Measurements from ENCODE around the gene TCEA2.

The TCEA2 gene

DNA sequence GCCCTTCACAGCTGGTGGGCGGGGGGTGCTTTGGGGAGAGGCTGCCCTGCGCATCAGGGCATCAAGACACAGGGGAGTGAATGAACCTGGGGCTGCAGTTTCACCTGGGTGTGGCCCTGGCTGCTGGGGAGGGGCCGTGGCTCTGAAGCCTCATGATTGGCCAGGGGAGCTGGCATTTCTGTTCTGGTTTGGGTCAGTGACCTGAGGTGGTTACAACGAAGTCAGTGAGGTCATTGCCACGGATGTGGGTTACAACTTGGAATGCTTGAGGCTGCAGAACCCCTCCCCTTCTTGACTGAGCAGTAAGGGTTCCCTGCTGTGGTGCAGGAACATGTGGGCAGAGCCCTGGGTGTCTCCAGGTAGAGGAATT, 3.0 kb downstream of the TCEA2 start:
- H3K27me3 ChIP-seq (ENCODE audit: insufficient read depth, low read depth, severe bottlenecking), result no peaks in the 10 kb centered on the region
- H3K27ac ChIP-seq, result no peak overlapping the region

DNA sequence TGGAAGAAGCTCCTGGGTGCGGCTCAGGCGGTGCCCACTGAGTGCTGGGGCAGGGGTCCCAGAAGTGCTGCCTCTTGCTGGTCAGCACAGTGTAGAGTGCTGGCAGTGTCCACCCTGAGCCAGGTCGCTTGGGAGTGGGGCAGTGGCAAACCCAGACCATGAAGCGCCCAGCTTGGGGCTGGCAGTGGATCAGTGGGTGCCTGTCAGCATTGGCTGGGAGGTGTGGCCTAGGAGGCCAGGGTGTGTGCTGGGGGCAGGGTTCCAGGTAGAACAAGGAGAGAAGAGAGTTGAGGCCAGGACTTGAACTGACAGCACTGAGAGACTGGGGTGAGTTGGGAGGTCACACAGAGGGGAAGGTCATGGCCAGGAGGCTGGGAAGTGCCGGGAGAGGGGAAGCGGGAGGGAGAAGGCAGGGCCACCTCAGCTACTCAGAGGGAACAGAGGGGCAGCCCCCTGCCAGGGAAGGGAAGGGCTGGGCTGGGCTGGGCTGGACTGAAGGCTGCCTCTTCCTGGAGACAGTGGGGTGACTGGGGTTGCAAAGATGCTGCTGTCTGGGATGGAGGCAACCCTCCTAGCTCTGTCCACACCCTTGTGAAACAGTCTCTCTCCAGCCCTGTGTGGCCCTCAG, 4.1 kb downstream of the TCEA2 start:
- H3K27ac ChIP-seq, result no peak overlapping the region
- DNase-seq, result no peak
- H3K27me3 ChIP-seq (ENCODE audit: insufficient read depth, low read depth, severe bottlenecking), result no peaks in the 10 kb centered on the region
- H3K36me3 ChIP-seq, result no peaks in the 10 kb centered on the region
- TF ChIP-seq, protein P1, sequence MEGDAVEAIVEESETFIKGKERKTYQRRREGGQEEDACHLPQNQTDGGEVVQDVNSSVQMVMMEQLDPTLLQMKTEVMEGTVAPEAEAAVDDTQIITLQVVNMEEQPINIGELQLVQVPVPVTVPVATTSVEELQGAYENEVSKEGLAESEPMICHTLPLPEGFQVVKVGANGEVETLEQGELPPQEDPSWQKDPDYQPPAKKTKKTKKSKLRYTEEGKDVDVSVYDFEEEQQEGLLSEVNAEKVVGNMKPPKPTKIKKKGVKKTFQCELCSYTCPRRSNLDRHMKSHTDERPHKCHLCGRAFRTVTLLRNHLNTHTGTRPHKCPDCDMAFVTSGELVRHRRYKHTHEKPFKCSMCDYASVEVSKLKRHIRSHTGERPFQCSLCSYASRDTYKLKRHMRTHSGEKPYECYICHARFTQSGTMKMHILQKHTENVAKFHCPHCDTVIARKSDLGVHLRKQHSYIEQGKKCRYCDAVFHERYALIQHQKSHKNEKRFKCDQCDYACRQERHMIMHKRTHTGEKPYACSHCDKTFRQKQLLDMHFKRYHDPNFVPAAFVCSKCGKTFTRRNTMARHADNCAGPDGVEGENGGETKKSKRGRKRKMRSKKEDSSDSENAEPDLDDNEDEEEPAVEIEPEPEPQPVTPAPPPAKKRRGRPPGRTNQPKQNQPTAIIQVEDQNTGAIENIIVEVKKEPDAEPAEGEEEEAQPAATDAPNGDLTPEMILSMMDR (IDR thresholded peaks at IDR 0.05; ENCODE audit: low read depth, low read length), result no peak
- H3K9me3 ChIP-seq (ENCODE audit: severe bottlenecking), result no peaks in the 10 kb centered on the region
- no peak overlapping the region for H3K4me3 ChIP-seq (ENCODE audit: low read depth, low read length)

More for the DNA sequence above, 3.0 kb downstream of the TCEA2 start:
- Histone ChIP-seq H3K36me3 (no peaks in the 10 kb centered on the region), H3K9me3 (ENCODE audit: severe bottlenecking) (no peaks in the 10 kb centered on the region), H3K4me3 (ENCODE audit: low read depth, low read length) (no peak overlapping the region)
- TF ChIP-seq, protein P1 (IDR thresholded peaks at IDR 0.05; ENCODE audit: low read depth, low read length), result no peak
- no peak for DNase-seq

DNA sequence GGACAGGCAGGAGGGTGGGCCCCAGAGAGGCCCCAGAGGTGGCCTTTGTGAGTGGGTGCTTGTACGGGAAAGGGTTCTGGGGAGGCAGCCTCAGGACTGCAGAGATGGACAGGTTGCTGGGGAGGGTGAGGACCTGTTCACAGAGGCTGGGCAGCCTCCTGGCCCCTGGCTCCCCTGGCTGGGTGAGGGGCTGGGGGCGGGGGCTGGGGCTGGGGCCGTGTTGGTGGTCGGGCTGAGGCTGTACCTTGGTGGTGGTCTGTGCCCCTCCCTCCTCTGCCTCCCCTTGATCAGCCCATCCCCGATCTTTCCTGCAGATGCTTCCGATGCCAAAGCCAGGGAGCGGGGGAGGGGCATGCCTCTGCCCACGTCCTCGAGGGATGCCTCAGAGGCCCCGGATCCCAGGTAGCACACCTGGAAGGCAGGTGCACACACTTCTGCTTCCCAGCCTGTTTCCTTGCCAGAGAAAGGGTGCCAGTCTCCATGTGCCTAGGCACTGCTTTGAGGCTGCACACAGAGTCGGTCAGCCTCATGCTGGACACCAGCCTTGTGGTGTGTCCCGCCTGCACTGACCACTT, 4.8 kb downstream of the TCEA2 start:
- H3K36me3 ChIP-seq, result no peaks in the 10 kb centered on the region
- no peak overlapping the region for H3K4me3 ChIP-seq (ENCODE audit: low read depth, low read length)
- H3K27ac ChIP-seq, result no peak overlapping the region
- H3K9me3 ChIP-seq (ENCODE audit: severe bottlenecking), result no peaks in the 10 kb centered on the region
- no peak for DNase-seq
- TF ChIP-seq, protein P1 (IDR thresholded peaks at IDR 0.05; ENCODE audit: low read depth, low read length), result no peak
- no peaks in the 10 kb centered on the region for H3K27me3 ChIP-seq (ENCODE audit: insufficient read depth, low read depth, severe bottlenecking)

DNA sequence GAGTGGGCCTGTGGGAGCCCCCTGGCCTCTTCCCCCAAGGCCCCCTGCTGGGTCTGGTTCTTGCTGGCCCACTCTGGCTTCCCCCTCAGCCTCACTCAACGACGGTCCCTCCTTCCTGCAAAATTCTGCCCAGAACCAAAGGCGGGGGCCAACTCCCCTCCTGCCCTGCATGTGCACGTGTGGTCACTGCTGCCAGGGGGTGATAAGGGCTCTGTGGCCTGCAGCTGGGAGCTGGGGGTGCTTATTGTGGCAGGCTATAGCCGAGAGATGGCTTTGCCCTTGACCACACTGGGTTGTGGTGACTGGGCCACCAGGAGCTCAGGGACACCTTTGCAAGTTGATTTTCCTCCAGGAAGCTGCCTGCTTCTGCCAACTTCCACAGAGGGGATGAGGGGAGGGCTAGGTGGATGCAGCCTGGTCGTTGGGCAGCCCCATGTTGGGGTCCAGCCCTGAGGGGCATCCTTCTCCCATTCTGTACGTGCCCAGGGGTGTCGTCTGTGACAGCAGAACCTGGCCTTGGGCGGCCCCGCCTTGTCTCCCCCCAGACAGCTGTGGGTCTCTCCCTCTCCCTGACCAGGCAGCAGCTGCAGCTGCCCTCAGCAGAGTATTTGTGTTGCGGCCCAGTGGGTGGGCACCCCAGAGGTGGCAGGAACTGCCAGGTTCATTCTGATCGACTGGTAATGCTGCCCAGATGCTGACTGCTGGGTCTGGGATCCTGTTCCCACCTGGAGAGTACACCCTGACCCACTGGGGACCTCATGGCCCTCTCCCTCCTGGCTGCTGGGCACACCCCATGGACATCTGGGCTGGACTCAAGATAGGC, 5.6 kb downstream of the TCEA2 start:
- Histone ChIP-seq H3K9me3 (ENCODE audit: severe bottlenecking) (no peaks in the 10 kb centered on the region), H3K27ac (no peak overlapping the region), H3K27me3 (ENCODE audit: insufficient read depth, low read depth, severe bottlenecking) (no peaks in the 10 kb centered on the region), H3K4me3 (ENCODE audit: low read depth, low read length) (no peak overlapping the region), H3K36me3 (no peaks in the 10 kb centered on the region)
- DNase-seq, result no peak
- TF ChIP-seq, protein P1 (IDR thresholded peaks at IDR 0.05; ENCODE audit: low read depth, low read length), result no peak

DNA sequence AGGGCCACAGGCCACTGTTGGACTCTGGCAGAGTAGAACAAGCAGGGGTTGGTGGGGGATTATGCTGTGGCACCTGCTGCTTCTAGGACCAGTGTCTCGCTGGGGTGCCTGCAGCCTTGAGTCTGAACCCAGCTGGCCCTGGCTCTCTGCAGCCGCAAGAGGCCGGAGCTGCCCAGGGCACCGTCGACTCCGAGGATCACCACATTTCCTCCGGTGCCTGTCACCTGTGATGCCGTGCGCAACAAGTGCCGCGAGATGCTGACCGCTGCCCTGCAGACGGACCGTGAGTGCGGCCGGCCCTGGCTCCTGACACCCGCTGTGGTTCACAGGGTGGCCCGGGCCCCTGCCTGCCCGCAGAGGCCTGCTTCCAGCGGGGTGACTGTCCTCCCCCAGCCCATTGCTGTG, 6.2 kb downstream of the TCEA2 start:
- TF ChIP-seq, protein P1 (IDR thresholded peaks at IDR 0.05; ENCODE audit: low read depth, low read length), result no peak
- H3K27me3 ChIP-seq (ENCODE audit: insufficient read depth, low read depth, severe bottlenecking), result no peaks in the 10 kb centered on the region
- no peak for DNase-seq
- H3K36me3 ChIP-seq, result no peaks in the 10 kb centered on the region
- H3K4me3 ChIP-seq (ENCODE audit: low read depth, low read length), result no peak overlapping the region
- no peak overlapping the region for H3K27ac ChIP-seq
- H3K9me3 ChIP-seq (ENCODE audit: severe bottlenecking), result no peaks in the 10 kb centered on the region

Measured in WERI-Rb-1 (cell line).